Measurements from ENCODE around the gene SYTL1. TPM values are rescaled to one million over a fixed set of nuclear protein-coding genes. Genes with fewer than 3 reads are reported as not detected.

SYTL1 gene
- total and polyA plus RNA-seq, 9 of the 15 experiments (the other 6 are each of a cell fraction or from before 2014, with no cell fraction given) = 0.04 to 9.3 (median 1.7) TPM

DNA sequence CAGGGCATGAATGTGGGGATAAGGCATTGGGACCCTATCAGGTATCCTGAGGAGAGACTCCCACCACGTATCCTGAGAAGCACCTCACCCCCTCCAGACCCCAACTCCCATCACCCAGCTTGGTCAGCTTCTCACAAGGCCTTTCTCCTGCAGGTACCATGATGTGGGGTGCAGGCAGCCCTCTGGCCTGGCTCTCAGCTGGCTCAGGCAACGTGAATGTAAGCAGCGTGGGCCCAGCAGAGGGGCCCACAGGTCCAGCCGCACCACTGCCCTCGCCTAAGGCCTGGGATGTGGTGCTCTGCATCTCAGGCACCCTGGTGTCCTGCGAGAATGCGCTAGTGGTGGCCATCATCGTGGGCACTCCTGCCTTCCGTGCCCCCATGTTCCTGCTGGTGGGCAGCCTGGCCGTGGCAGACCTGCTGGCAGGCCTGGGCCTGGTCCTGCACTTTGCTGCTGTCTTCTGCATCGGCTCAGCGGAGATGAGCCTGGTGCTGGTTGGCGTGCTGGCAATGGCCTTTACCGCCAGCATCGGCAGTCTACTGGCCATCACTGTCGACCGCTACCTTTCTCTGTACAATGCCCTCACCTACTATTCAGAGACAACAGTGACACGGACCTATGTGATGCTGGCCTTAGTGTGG is 51.9 kb downstream of the SYTL1 start:
- no TSS peak for BruUV-seq (replicated peaks)
- Histone ChIP-seq H3K27me3 (ENCODE audit: control insufficient read depth in 2 of 2, insufficient read depth in 2 of 2, low read length in 2 of 2) (no peaks in the 10 kb centered on the region), H3K4me1 (replicated peaks in 1 of 2; ENCODE audit: control insufficient read depth in 2 of 2, insufficient read depth in 2 of 2, low read length in 2 of 2) (peaks cover 8 to 48% of the 10 kb centered on the region in 2 experiments), H3K27ac (ENCODE audit: extremely low read depth, low read depth, low read length) (no peak overlapping the region), H4K20me1 (replicated peaks; ENCODE audit: control insufficient read depth, insufficient read depth, low read length) (no peaks in the 10 kb centered on the region), H2AFZ (ENCODE audit: low read depth, low read length) (no peak overlapping the region), H3K79me2 (ENCODE audit: control insufficient read depth, insufficient read depth, low read length) (peaks cover 12% of the 10 kb centered on the region), H3K9ac (ENCODE audit: insufficient read depth in 1 of 2, low read depth in 2 of 2, low read length in 2 of 2) (peak overlapping the region in 1 of 2 experiments; percentile 98; a peak in 3 of 4 replicates), H3K36me3 (ENCODE audit: control insufficient read depth, insufficient read depth, low read length) (peaks cover 9% of the 10 kb centered on the region; the same call in 1 of the 3 replicates), H3K9me3 (replicated peaks; ENCODE audit: control insufficient read depth, insufficient read depth, low read depth, low read length) (no peaks in the 10 kb centered on the region), H3K4me2 (ENCODE audit: insufficient read depth, low read length) (peak overlapping the region; percentile 96; the same call in 1 of the 2 replicates), H3K4me3 (no peak overlapping the region), H3K9me1 (ENCODE audit: control insufficient read depth, insufficient read depth, low read length) (no peaks in the 10 kb centered on the region)
- no peak for DNase-seq (ENCODE audit: extremely low read depth in 1 of 4, low spot score in 3 of 4)
- ChIA-PET POLR2A (interaction anchor here (0.6 to 1.0 kb wide), 3 partner anchors 27 to 349 kb away, joined by 3 read pairs; partner anchors contain the start of gene MAP3K6), CTCF (ENCODE audit: low intra/inter-chr PET ratio) (interaction anchor here (0.6 to 1.4 kb wide), 2 partner anchors 213 to 270 kb away, joined by 3 to 7 read pairs; no protein-coding TSS in a partner anchor)
- FAIRE-seq = no peak
- no peak for ATAC-seq
- TF ChIP-seq, protein P1, sequence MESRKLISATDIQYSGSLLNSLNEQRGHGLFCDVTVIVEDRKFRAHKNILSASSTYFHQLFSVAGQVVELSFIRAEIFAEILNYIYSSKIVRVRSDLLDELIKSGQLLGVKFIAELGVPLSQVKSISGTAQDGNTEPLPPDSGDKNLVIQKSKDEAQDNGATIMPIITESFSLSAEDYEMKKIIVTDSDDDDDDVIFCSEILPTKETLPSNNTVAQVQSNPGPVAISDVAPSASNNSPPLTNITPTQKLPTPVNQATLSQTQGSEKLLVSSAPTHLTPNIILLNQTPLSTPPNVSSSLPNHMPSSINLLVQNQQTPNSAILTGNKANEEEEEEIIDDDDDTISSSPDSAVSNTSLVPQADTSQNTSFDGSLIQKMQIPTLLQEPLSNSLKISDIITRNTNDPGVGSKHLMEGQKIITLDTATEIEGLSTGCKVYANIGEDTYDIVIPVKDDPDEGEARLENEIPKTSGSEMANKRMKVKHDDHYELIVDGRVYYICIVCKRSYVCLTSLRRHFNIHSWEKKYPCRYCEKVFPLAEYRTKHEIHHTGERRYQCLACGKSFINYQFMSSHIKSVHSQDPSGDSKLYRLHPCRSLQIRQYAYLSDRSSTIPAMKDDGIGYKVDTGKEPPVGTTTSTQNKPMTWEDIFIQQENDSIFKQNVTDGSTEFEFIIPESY (CRISPR knock-in tag; IDR thresholded peaks at IDR 0.05) = peak; percentile 77; the same call in 1 of the 2 replicates
- TF ChIP-seq, protein P2, sequence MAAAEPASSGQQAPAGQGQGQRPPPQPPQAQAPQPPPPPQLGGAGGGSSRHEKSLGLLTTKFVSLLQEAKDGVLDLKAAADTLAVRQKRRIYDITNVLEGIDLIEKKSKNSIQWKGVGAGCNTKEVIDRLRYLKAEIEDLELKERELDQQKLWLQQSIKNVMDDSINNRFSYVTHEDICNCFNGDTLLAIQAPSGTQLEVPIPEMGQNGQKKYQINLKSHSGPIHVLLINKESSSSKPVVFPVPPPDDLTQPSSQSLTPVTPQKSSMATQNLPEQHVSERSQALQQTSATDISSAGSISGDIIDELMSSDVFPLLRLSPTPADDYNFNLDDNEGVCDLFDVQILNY (CRISPR knock-in tag; IDR thresholded peaks at IDR 0.05) = peak; percentile 48; the same call in 1 of the 2 replicates
- TF ChIP-seq ZC3H11A (IDR thresholded peaks at IDR 0.05; ENCODE audit: low read depth, low read length) (no peak), NR3C1 (CRISPR knock-in tag; IDR thresholded peaks at IDR 0.05) (0 out of 2 replicates have a peak, but pooled peaks have one; percentile 33), POLR2G (IDR thresholded peaks at IDR 0.05; ENCODE audit: low read depth, low read length) (peak; percentile 53)
- WGBS (ENCODE audit: insufficient coverage, low coverage, missing lambda C conversion rate) = 89% methylated on average over 18 of the region's 18 CpGs
- in situ Hi-C loops (cut with MboI) = loop anchor here (5.0 kb wide), 2 partner anchors 269 to 291 kb away; no protein-coding TSS in a partner anchor
- intact Hi-C loops (cut with micrococcal nuclease) = loop anchor here (2.0 to 5.0 kb wide), 4 partner anchors 36 to 269 kb away; no protein-coding TSS in a partner anchor

Data from K562 (cell line).